Measurements from ENCODE around the gene RIC8A. TPM values are rescaled to one million over a fixed set of nuclear protein-coding genes. Genes with fewer than 3 reads are reported as not detected.

RIC8A gene
- total and polyA plus RNA-seq, 2 of the 13 experiments (the other 11 are each of a cell fraction or from before 2014, with no cell fraction given): 62.1 to 63.8 TPM

GRCh38 chr11:196786-197731, 10.4 kb upstream of the RIC8A start:
- Histone ChIP-seq H3K79me2 (ENCODE audit: insufficient read depth, low read length) (no peaks in the 10 kb centered on the region), H3K4me1 (ENCODE audit: insufficient read depth, low read length) (0 out of 2 replicates have a peak, but pooled peaks cover 5% of the 10 kb centered on the region), H4K20me1 (ENCODE audit: insufficient read depth, low read length) (no peaks in the 10 kb centered on the region), H3K9me3 (ENCODE audit: low read length) (no peaks in the 10 kb centered on the region), H3K4me2 (ENCODE audit: low read depth, low read length) (no peak overlapping the region), H3K9ac (ENCODE audit: insufficient read depth, low read depth, low read length) (no peak overlapping the region), H3K27ac (ENCODE audit: extremely low read length, insufficient read depth, low read length) (no peak overlapping the region), H2AFZ (ENCODE audit: low read length) (no peak overlapping the region), H3K36me3 (replicated peaks in 1 of 2; ENCODE audit: control insufficient read depth in 1 of 2, insufficient read depth in 2 of 2, low read length in 2 of 2) (no peaks in the 10 kb centered on the region), H3K4me3 (replicated peaks in 1 of 3; ENCODE audit: insufficient read depth in 1 of 3, low read depth in 2 of 3, low read length in 3 of 3) (no peak overlapping the region), H3K27me3 (ENCODE audit: control insufficient read depth in 1 of 2, insufficient read depth in 2 of 2, low read length in 2 of 2) (peaks cover 0 to 1% of the 10 kb centered on the region in 2 experiments; a peak in 1 of 5 replicates)
- in situ Hi-C loops (cut with HindIII; ENCODE audit: extremely low pct_ligation_motif_present, low pct_unique_long_range_greater_than_20kb) (no loop called here), intact Hi-C loops (cut with micrococcal nuclease; ENCODE audit: unreplicated experiment) (no loop called here)
- TF ChIP-seq, protein P1, sequence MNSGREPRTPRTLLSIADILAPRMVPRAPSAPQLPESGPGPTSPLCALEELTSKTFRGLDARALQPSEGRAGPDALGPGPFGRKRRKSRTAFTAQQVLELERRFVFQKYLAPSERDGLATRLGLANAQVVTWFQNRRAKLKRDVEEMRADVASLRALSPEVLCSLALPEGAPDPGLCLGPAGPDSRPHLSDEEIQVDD (CRISPR knock-in tag; IDR thresholded peaks at IDR 0.05; ENCODE audit: borderline replicate concordance): no peak
- TF ChIP-seq PCBP1 (IDR thresholded peaks at IDR 0.05; ENCODE audit: borderline replicate concordance, low read depth, low read length) (no peak), ZNF10 (CRISPR knock-in tag; IDR thresholded peaks at IDR 0.05; ENCODE audit: borderline replicate concordance, low read depth) (no peak), EED (CRISPR knock-in tag; IDR thresholded peaks at IDR 0.05) (no peak), ZNF703 (CRISPR knock-in tag; IDR thresholded peaks at IDR 0.05; ENCODE audit: borderline replicate concordance) (no peak), FOXP1 (IDR thresholded peaks at IDR 0.05) (no peak), FOXP1 (CRISPR knock-in tag; IDR thresholded peaks at IDR 0.05) (no peak), PBX2 (CRISPR knock-in tag; IDR thresholded peaks at IDR 0.05) (no peak), TBX2 (CRISPR knock-in tag; IDR thresholded peaks at IDR 0.05; ENCODE audit: borderline replicate concordance) (no peak), EZH2 (conservative IDR thresholded peaks at IDR 0.05; ENCODE audit: low read depth, low read length) (no peak), PCBP2 (optimal IDR thresholded peaks at IDR 0.05; ENCODE audit: low read depth, low read length, poor library complexity, severe bottlenecking) (no peak), SKIL (CRISPR knock-in tag; IDR thresholded peaks at IDR 0.05; ENCODE audit: borderline replicate concordance) (no peak), PHB2 (IDR thresholded peaks at IDR 0.05; ENCODE audit: partially characterized antibody) (no peak)
- CTCF ChIA-PET (ENCODE audit: low intra/inter-chr PET ratio, low total read pairs): no interaction called here
- 0% methylated on average over 3 of the region's 23 CpGs for WGBS (ENCODE audit: low lambda C conversion rate)
- FAIRE-seq: no peak
- POLR2A ChIA-PET: interaction anchor here (0.7 kb wide), 1 partner anchor 10 kb away, joined by 3 read pairs; the partner anchor contains the start of genes BET1L and RIC8A
- peak; percentile 4 for ATAC-seq
- no peak for DNase-seq (ENCODE audit: low spot score)
- no TSS peak for BruUV-seq (replicated peaks)
